ENCODE data around the gene CSAG2.
"Not testable (repeated sequence)": the region's sequence is repeated elsewhere in the genome, so short reads cannot be mapped to it uniquely, and the experiment has no call there.

The CSAG2 gene

GRCh38 chrX:152735860-152736511 lies 26.9 kb upstream of the CSAG2 start:
- Histone ChIP-seq H3K9ac (ENCODE audit: low read length) (no peak overlapping the region), H3K4ac (ENCODE audit: low read depth, low read length) (no peak overlapping the region), H3K27me3 (ENCODE audit: insufficient read depth, low read length, poor library complexity) (no peaks in the 10 kb centered on the region), H4K5ac (ENCODE audit: low read length) (no peak overlapping the region), H2AK5ac (ENCODE audit: low read length) (no peak overlapping the region), H3K4me2 (ENCODE audit: low read length) (no peak overlapping the region), H3K4me1 (ENCODE audit: control insufficient read depth, low read depth, low read length) (no peaks in the 10 kb centered on the region), H2BK15ac (replicated peaks; ENCODE audit: low read depth) (no peak overlapping the region), H4K8ac (ENCODE audit: low read depth, low read length) (no peak overlapping the region), H2BK5ac (ENCODE audit: low read length) (no peak overlapping the region), H2BK120ac (ENCODE audit: low read depth, low read length) (no peak overlapping the region), H3K36me3 (ENCODE audit: control insufficient read depth, insufficient read depth, low read length) (no peaks in the 10 kb centered on the region), H3K4me3 (ENCODE audit: low read length) (no peak overlapping the region), H3K79me2 (ENCODE audit: control insufficient read depth, insufficient read depth, low read length) (no peaks in the 10 kb centered on the region), H3K79me1 (ENCODE audit: low read length) (no peaks in the 10 kb centered on the region), H3K27ac (ENCODE audit: low read depth, low read length) (no peak overlapping the region), H3K56ac (ENCODE audit: low read length) (no peak overlapping the region), H3K23ac (ENCODE audit: low read length) (no peak overlapping the region), H3K18ac (ENCODE audit: low read length) (no peak overlapping the region)
- no CpG with 5 or more reads among the region's 12 CpGs for WGBS (ENCODE audit: extremely low coverage, insufficient coverage, low lambda C conversion rate)
- DNase-seq: no peak

- no peaks in the 10 kb centered on the region for H3K36me3 ChIP-seq (ENCODE audit: control insufficient read depth, insufficient read depth, low read length)
- no peaks in the 10 kb centered on the region for H3K4me1 ChIP-seq (ENCODE audit: control insufficient read depth, low read depth, low read length)
- no peak overlapping the region for H3K18ac ChIP-seq (ENCODE audit: low read length)
- H3K27ac ChIP-seq (ENCODE audit: low read depth, low read length): no peak overlapping the region
- H2BK120ac ChIP-seq (ENCODE audit: low read depth, low read length): no peak overlapping the region
- no peaks in the 10 kb centered on the region for H3K27me3 ChIP-seq (ENCODE audit: insufficient read depth, low read length, poor library complexity)
- no peaks in the 10 kb centered on the region for H3K79me2 ChIP-seq (ENCODE audit: control insufficient read depth, insufficient read depth, low read length)
- WGBS (ENCODE audit: extremely low coverage, insufficient coverage, low lambda C conversion rate): no CpG with 5 or more reads among the region's 2 CpGs
- no peak overlapping the region for H3K4me2 ChIP-seq (ENCODE audit: low read length)
- H3K4ac ChIP-seq (ENCODE audit: low read depth, low read length): no peak overlapping the region
- H4K8ac ChIP-seq (ENCODE audit: low read depth, low read length): no peak overlapping the region
- H3K4me3 ChIP-seq (ENCODE audit: low read length): no peak overlapping the region
- no peak overlapping the region for H3K23ac ChIP-seq (ENCODE audit: low read length)
- no peak overlapping the region for H2BK5ac ChIP-seq (ENCODE audit: low read length)
- H4K5ac ChIP-seq (ENCODE audit: low read length): no peak overlapping the region
- DNase-seq: no peak
- no peak overlapping the region for H2BK15ac ChIP-seq (replicated peaks; ENCODE audit: low read depth)
- H3K56ac ChIP-seq (ENCODE audit: low read length): no peak overlapping the region
- H3K9ac ChIP-seq (ENCODE audit: low read length): no peak overlapping the region
- no peaks in the 10 kb centered on the region for H3K79me1 ChIP-seq (ENCODE audit: low read length)
- no peak overlapping the region for H2AK5ac ChIP-seq (ENCODE audit: low read length)
Measured at GRCh38 chrX:152735101-152735500, 26.0 kb upstream of the CSAG2 start.

- H3K27ac ChIP-seq (ENCODE audit: low read depth, low read length); H2BK5ac ChIP-seq (ENCODE audit: low read length); H3K27me3 ChIP-seq (ENCODE audit: insufficient read depth, low read length, poor library complexity); H2AK5ac ChIP-seq (ENCODE audit: low read length); H2BK15ac ChIP-seq (replicated peaks; ENCODE audit: low read depth); H3K4me2 ChIP-seq (ENCODE audit: low read length); H2BK120ac ChIP-seq (ENCODE audit: low read depth, low read length); H3K4ac ChIP-seq (ENCODE audit: low read depth, low read length); H3K56ac ChIP-seq (ENCODE audit: low read length); H3K9ac ChIP-seq (ENCODE audit: low read length); H3K18ac ChIP-seq (ENCODE audit: low read length); H3K79me1 ChIP-seq (ENCODE audit: low read length); H3K36me3 ChIP-seq (ENCODE audit: control insufficient read depth, insufficient read depth, low read length); H3K79me2 ChIP-seq (ENCODE audit: control insufficient read depth, insufficient read depth, low read length); H4K5ac ChIP-seq (ENCODE audit: low read length); H4K8ac ChIP-seq (ENCODE audit: low read depth, low read length); H3K4me1 ChIP-seq (ENCODE audit: control insufficient read depth, low read depth, low read length); DNase-seq; H3K23ac ChIP-seq (ENCODE audit: low read length); H3K4me3 ChIP-seq (ENCODE audit: low read length): not testable (repeated sequence)
- WGBS (ENCODE audit: extremely low coverage, insufficient coverage, low lambda C conversion rate): no CpG with 5 or more reads among the region's 22 CpGs
Measured at GRCh38 chrX:152734143-152734858, 25.2 kb upstream of the CSAG2 start.

- no peaks in the 10 kb centered on the region for H3K27me3 ChIP-seq (ENCODE audit: insufficient read depth, low read length, poor library complexity)
- H4K8ac ChIP-seq (ENCODE audit: low read depth, low read length): no peak within 1 kb of the TSS
- DNase-seq: no peak
- H3K79me2 ChIP-seq (ENCODE audit: control insufficient read depth, insufficient read depth, low read length): no peaks in the 10 kb centered on the region
- H3K4me3 ChIP-seq (ENCODE audit: low read length): no peak within 1 kb of the TSS
- H3K23ac ChIP-seq (ENCODE audit: low read length): no peak within 1 kb of the TSS
- no peak within 1 kb of the TSS for H3K27ac ChIP-seq (ENCODE audit: low read depth, low read length)
- no peak within 1 kb of the TSS for H3K9ac ChIP-seq (ENCODE audit: low read length)
- H3K4me2 ChIP-seq (ENCODE audit: low read length): no peak within 1 kb of the TSS
- no peak within 1 kb of the TSS for H2AK5ac ChIP-seq (ENCODE audit: low read length)
- no peaks in the 10 kb centered on the region for H3K79me1 ChIP-seq (ENCODE audit: low read length)
- H3K18ac ChIP-seq (ENCODE audit: low read length): no peak within 1 kb of the TSS
- no peak within 1 kb of the TSS for H3K56ac ChIP-seq (ENCODE audit: low read length)
- no peaks in the 10 kb centered on the region for H3K36me3 ChIP-seq (ENCODE audit: control insufficient read depth, insufficient read depth, low read length)
- no peak within 1 kb of the TSS for H4K5ac ChIP-seq (ENCODE audit: low read length)
- WGBS (ENCODE audit: extremely low coverage, insufficient coverage, low lambda C conversion rate): no CpG with 5 or more reads among the region's 21 CpGs
- no peaks in the 10 kb centered on the region for H3K4me1 ChIP-seq (ENCODE audit: control insufficient read depth, low read depth, low read length)
- no peak within 1 kb of the TSS for H3K4ac ChIP-seq (ENCODE audit: low read depth, low read length)
- H2BK5ac ChIP-seq (ENCODE audit: low read length): no peak within 1 kb of the TSS
- no peak within 1 kb of the TSS for H2BK120ac ChIP-seq (ENCODE audit: low read depth, low read length)
- no peak within 1 kb of the TSS for H2BK15ac ChIP-seq (replicated peaks; ENCODE audit: low read depth)
Measured at GRCh38 chrX:152733261-152733975, 24.3 kb upstream of the CSAG2 start, which contains the start of the genes CSAG1 and MAGEA12. Gene CSAG1 (minus strand): TSS chrX:152733721. CDS start chrX:152732460, 1,261 bp downstream. Gene MAGEA12 (plus strand): TSS chrX:152733757. CDS start chrX:152736162, 2,405 bp downstream.

GRCh38 chrX:152725409-152725808 lies 16.3 kb upstream of the CSAG2 start:
- WGBS (ENCODE audit: extremely low coverage, insufficient coverage, low lambda C conversion rate): no CpG with 5 or more reads among the region's 7 CpGs
- DNase-seq: no peak
- Histone ChIP-seq H3K27ac (ENCODE audit: low read depth, low read length) (no peak overlapping the region), H3K4me1 (ENCODE audit: control insufficient read depth, low read depth, low read length) (no peaks in the 10 kb centered on the region), H3K79me2 (ENCODE audit: control insufficient read depth, insufficient read depth, low read length) (no peaks in the 10 kb centered on the region), H3K56ac (ENCODE audit: low read length) (no peak overlapping the region), H3K9ac (ENCODE audit: low read length) (no peak overlapping the region), H3K4ac (ENCODE audit: low read depth, low read length) (no peak overlapping the region), H3K18ac (ENCODE audit: low read length) (no peak overlapping the region), H2BK5ac (ENCODE audit: low read length) (no peak overlapping the region), H4K5ac (ENCODE audit: low read length) (no peak overlapping the region), H3K79me1 (ENCODE audit: low read length) (no peaks in the 10 kb centered on the region), H3K36me3 (ENCODE audit: control insufficient read depth, insufficient read depth, low read length) (no peaks in the 10 kb centered on the region), H3K27me3 (ENCODE audit: insufficient read depth, low read length, poor library complexity) (no peaks in the 10 kb centered on the region), H2BK120ac (ENCODE audit: low read depth, low read length) (no peak overlapping the region), H4K8ac (ENCODE audit: low read depth, low read length) (no peak overlapping the region), H3K23ac (ENCODE audit: low read length) (no peak overlapping the region), H2BK15ac (replicated peaks; ENCODE audit: low read depth) (no peak overlapping the region), H2AK5ac (ENCODE audit: low read length) (no peak overlapping the region), H3K4me2 (ENCODE audit: low read length) (no peak overlapping the region), H3K4me3 (ENCODE audit: low read length) (no peak overlapping the region)
